Measurements from ENCODE around the gene NUMA1. TPM values are rescaled to one million over a fixed set of nuclear protein-coding genes. Genes with fewer than 3 reads are reported as not detected.

Gene NUMA1
- total and polyA plus RNA-seq, 2 of the 8 experiments (the other 6 are each of a cell fraction or from before 2014, with no cell fraction given): 101 to 107 TPM

GRCh38 chr11:72041364-72042063 is 38.8 kb downstream of the NUMA1 start (continued):
- TF ChIP-seq CHD7 (IDR thresholded peaks at IDR 0.05; ENCODE audit: insufficient replicate concordance, low read length) (no peak), GABPA (IDR thresholded peaks at IDR 0.05; ENCODE audit: borderline replicate concordance, insufficient read depth, low read length) (no peak), SIN3A (conservative IDR thresholded peaks at IDR 0.05 in 1 of 2, IDR thresholded peaks at IDR 0.05 in 1 of 2; ENCODE audit: low read depth in 1 of 2, low read length in 2 of 2) (0 out of 4 replicates have a peak, but pooled peaks of 1 of the 2 experiments have one; percentile 12)
